Spleen (tissue), 11 donors: ENCODE measurements around the gene LY6G6D. TPM values are rescaled to one million over a fixed set of nuclear protein-coding genes. Genes with fewer than 3 reads are reported as not detected.
A peak's percentile ranks its signal among the peaks of the same experiment; 100 is the strongest.

Experiments used
- DNase-seq: peaks from one replicate; pipeline ENCODE4 v3.0.0-alpha.2; 2020
- H3K27ac ChIP-seq, 8 donors: fragments of 200-600 bp; sonication (generic) in 7 of 8; 1 replicate in 4 of 8; 2 replicates in 4 of 8; pipeline versions ENCODE4 v1.5.0 to v1.8.0; 2016 to 2021; ENCODE audit warnings: inconsistent platforms in 4 of 8, mild to moderate bottlenecking in 4 of 8, moderate library complexity in 1 of 8
- H3K27me3 ChIP-seq, 7 donors: fragments of 200-600 bp; sonication (generic) in 6 of 7; replicated peaks in 1 of 7; 1 replicate in 4 of 7; 2 replicates in 3 of 7; pipeline versions ENCODE4 v1.5.0 to v1.8.0; 2016 to 2021; ENCODE audit warnings: inconsistent platforms in 3 of 7, mild to moderate bottlenecking in 1 of 7
- H3K36me3 ChIP-seq, 6 donors: fragments of 200-600 bp; sonication (generic) in 5 of 6; 1 replicate in 4 of 6; 2 replicates in 2 of 6; pipeline versions ENCODE4 v1.5.0 to v1.8.0; 2016 to 2021; ENCODE audit warnings: inconsistent platforms in 2 of 6
- H3K4me1 ChIP-seq, 6 donors: fragments of 200-600 bp; sonication (generic) in 5 of 6; 1 replicate in 3 of 6; 2 replicates in 3 of 6; pipeline versions ENCODE4 v1.5.0 to v1.8.0; 2016 to 2021; ENCODE audit warnings: inconsistent platforms in 3 of 6
- H3K4me3 ChIP-seq, 8 donors: fragments of 200-600 bp; sonication (generic) in 7 of 8; 1 replicate in 4 of 8; 2 replicates in 4 of 8; pipeline versions ENCODE4 v1.5.0 to v1.8.0; 2016 to 2021; ENCODE audit warnings: inconsistent platforms in 4 of 8, mild to moderate bottlenecking in 4 of 8, moderate library complexity in 2 of 8
- H3K9me3 ChIP-seq, 8 donors: fragments of 200-600 bp; sonication (generic) in 7 of 8; 1 replicate in 4 of 8; 2 replicates in 4 of 8; pipeline versions ENCODE4 v1.5.0 to v1.8.0; 2016 to 2021; ENCODE audit warnings: inconsistent platforms in 4 of 8
- CTCF ChIP-seq, 11 experiments: fragments of 200-600 bp in 7 of 11; fragments of 450-650 bp in 4 of 11; sonication (generic) in 4 of 11; IDR thresholded peaks in 8 of 11; conservative IDR thresholded peaks in 3 of 11; 1 replicate in 7 of 11; 2 replicates in 4 of 11; pipeline versions ENCODE4 v1.4.0 to v1.8.0; 2016 to 2021; ENCODE audit warnings: antibody characterized with exemption in 11 of 11, inconsistent platforms in 4 of 11, mild to moderate bottlenecking in 1 of 11
- POLR2A ChIP-seq, 3 donors: fragments of 450-650 bp; IDR thresholded peaks; one replicate each; pipeline ENCODE4 v1.5.1; 2017; ENCODE audit warnings: antibody characterized with exemption in 3 of 3, mild to moderate bottlenecking in 1 of 3
- POLR2AphosphoS5 ChIP-seq, 3 donors: sonication (generic); formaldehyde crosslinking; IDR thresholded peaks; one replicate each; pipeline ENCODE4 v1.5.1; 2017; ENCODE audit warnings: antibody characterized with exemption in 3 of 3
- WGBS, 5 donors: extraction: QIAGEN DNeasy Blood & Tissue Kit in 3 of 5; methylation state at CpG; one replicate each; pipeline versions ENCODE4 v1.1.5 to v1.1.7; 2013 to 2018; 5-methylcytosine and 5-hydroxymethylcytosine counted together
- intact Hi-C: fragments of 100-400 bp; cut with DNase I; formaldehyde crosslinking; loops from one replicate; pipeline ENCODE4 v1.15.0; 2023; ENCODE audit warnings: low total_unique reads
- polyA plus RNA-seq, 3 donors: library from polyadenylated mRNA; stranded (reverse); fragments of 200-250 nt; gene quantifications; one replicate each; pipeline ENCODE4 v1.2.1, GENCODE V29; 2013
- total RNA-seq, 7 donors: library from RNA; depleted of rRNA in 3 of 7; stranded (reverse); fragments of >200 nt in 3 of 7; fragmentation: NEBNext Ultra II Directional in 4 of 7; extraction: Animal tissue kit (Norgen Biotek cat#: 25700) in 4 of 7; gene quantifications; one replicate each; pipeline versions ENCODE4 v1.1.0 to v1.2.1, GENCODE V29; 2016 to 2021
- donor health status: healthy with polysubstance abuse.
- donor health status: DM: no; HTN: no; CAD: no; lungs with moderate emphysema.
- donor health status: DM: no; HTN: no; CAD: no.
- donor health status: Bipolar disorder and iron deficiency.
- donor health status: healthy.
- donor health status: DM: no; HTN: no; CAD: no.
- donor health status: DM: yes; HTN: yes; CAD: no.

The LY6G6D gene
- total and polyA plus RNA-seq, 10 donors: not detected

GRCh38 chr6:31725502-31726350, 10.6 kb downstream of the LY6G6D start:
- no peak overlapping the region for H3K4me3 ChIP-seq
- no peak for TF ChIP-seq CTCF (IDR thresholded peaks at IDR 0.05 in 8 of 11, conservative IDR thresholded peaks at IDR 0.05 in 3 of 11)
- TF ChIP-seq POLR2A (IDR thresholded peaks at IDR 0.05): no peak
- TF ChIP-seq POLR2AphosphoS5 (IDR thresholded peaks at IDR 0.05): peak in 1 of 3 donors; percentile 55
- WGBS, 5 donors: 76 to 79% (median 78%) methylated on average over 12 of the region's 12 CpGs
- intact Hi-C loops: no loop called here
- peaks cover 18 to 68% (median 51%) of the 10 kb centered on the region in 6 donors for H3K4me1 ChIP-seq
- peak overlapping the region in 5 of 8 donors; percentile 93 to 99 (median 95) for H3K27ac ChIP-seq
- peaks cover 1 to 38% (median 6%) of the 10 kb centered on the region in 6 donors for H3K36me3 ChIP-seq
- peak; percentile 56 for DNase-seq
- no peaks in the 10 kb centered on the region for H3K9me3 ChIP-seq
- H3K27me3 ChIP-seq: no peaks in the 10 kb centered on the region

- intact Hi-C loops: no loop called here
- WGBS, 5 donors: 31 to 43% (median 38%) methylated on average over 7 of the region's 7 CpGs
- TF ChIP-seq CTCF (IDR thresholded peaks at IDR 0.05 in 8 of 11, conservative IDR thresholded peaks at IDR 0.05 in 3 of 11) (peak in 1 of 11 experiments; percentile 6), POLR2A (IDR thresholded peaks at IDR 0.05) (no peak), POLR2AphosphoS5 (IDR thresholded peaks at IDR 0.05) (peak in 2 of 3 donors; percentile 59 to 75)
- H3K4me3 ChIP-seq: peak overlapping the region in 3 of 8 donors; percentile 80 to 83 (median 82)
- H3K4me1 ChIP-seq: peaks cover 27 to 82% (median 65%) of the 10 kb centered on the region in 6 donors
- H3K27me3 ChIP-seq: no peaks in the 10 kb centered on the region
- no peaks in the 10 kb centered on the region for H3K9me3 ChIP-seq
- H3K36me3 ChIP-seq: peaks cover 7 to 53% (median 20%) of the 10 kb centered on the region in 6 donors
- H3K27ac ChIP-seq: peak overlapping the region; percentile 79 to 99 (median 94)
- peak; percentile 88 for DNase-seq
Measured at GRCh38 chr6:31727034-31727716, 12.0 kb downstream of the LY6G6D start.

- H3K4me3 ChIP-seq: peak overlapping the region in 7 of 8 donors; percentile 3 to 83 (median 79)
- H3K36me3 ChIP-seq: peaks cover 7 to 61% (median 29%) of the 10 kb centered on the region in 6 donors
- H3K27ac ChIP-seq: peak overlapping the region; percentile 79 to 99 (median 94)
- no peaks in the 10 kb centered on the region for H3K9me3 ChIP-seq
- DNase-seq: peak; percentile 87
- no peaks in the 10 kb centered on the region for H3K27me3 ChIP-seq
- TF ChIP-seq POLR2AphosphoS5 (IDR thresholded peaks at IDR 0.05): peak; percentile 1 to 79 (median 71)
- TF ChIP-seq POLR2A (IDR thresholded peaks at IDR 0.05): no peak
- TF ChIP-seq CTCF (IDR thresholded peaks at IDR 0.05 in 8 of 11, conservative IDR thresholded peaks at IDR 0.05 in 3 of 11): no peak
- intact Hi-C loops: no loop called here
- 76 to 81% (median 77%) methylated on average over 41 of the region's 41 CpGs for WGBS, 5 donors
- peaks cover 31 to 88% (median 73%) of the 10 kb centered on the region in 6 donors for H3K4me1 ChIP-seq
Measured at GRCh38 chr6:31727717-31728671, 12.8 kb downstream of the LY6G6D start.
